NCI-H226 (cell line): ENCODE results near the gene TMEM184B.
"Not testable (repeated sequence)": the region's sequence is repeated elsewhere in the genome, so short reads cannot be mapped to it uniquely, and the experiment has no call there.

Source experiments
- DNase-seq: peaks from one replicate; pipeline ENCODE4 v3.0.0-alpha.2; 2015

The TMEM184B gene

GRCh38 chr22:38201711-38202436 is 70.9 kb downstream of the TMEM184B start, which contains the start of gene MAFF:
MAFF (plus strand) TSS chr22:38201994; CDS start chr22:38213854, 11,860 bp downstream.
- peak; percentile 75 for DNase-seq

GRCh38 chr22:38201371-38201710 is 71.5 kb downstream of the TMEM184B start:
- no peak for DNase-seq

- no peak for DNase-seq
Measured at GRCh38 chr22:38199826-38200559, 72.8 kb downstream of the TMEM184B start.

- no peak for DNase-seq
Measured at GRCh38 chr22:38196791-38197419, 75.9 kb downstream of the TMEM184B start.

GRCh38 chr22:38193580-38193979 is 79.2 kb downstream of the TMEM184B start:
- DNase-seq = no peak

GRCh38 chr22:38192475-38192863 is 80.3 kb downstream of the TMEM184B start:
- DNase-seq = no peak

GRCh38 chr22:38191731-38192474 is 80.9 kb downstream of the TMEM184B start:
- DNase-seq = no peak

- no peak for DNase-seq
Measured at GRCh38 chr22:38191055-38191454, 81.8 kb downstream of the TMEM184B start.

GRCh38 chr22:38190581-38190980 is 82.2 kb downstream of the TMEM184B start:
- DNase-seq = no peak

GRCh38 chr22:38189104-38189503 is 83.7 kb downstream of the TMEM184B start:
- DNase-seq = no peak

GRCh38 chr22:38187413-38188212 is 85.2 kb downstream of the TMEM184B start:
- DNase-seq = no peak

GRCh38 chr22:38186429-38186828 is 86.4 kb downstream of the TMEM184B start:
- DNase-seq = no peak

GRCh38 chr22:38184788-38185187 is 88.0 kb downstream of the TMEM184B start:
- DNase-seq = no peak

GRCh38 chr22:38181453-38182200 is 91.2 kb downstream of the TMEM184B start, which contains the start of gene PLA2G6:
PLA2G6 (minus strand) TSS chr22:38181830; CDS start chr22:38169426, 12,404 bp downstream.
- DNase-seq = peak; percentile 86

GRCh38 chr22:38180841-38181452 is 91.9 kb downstream of the TMEM184B start:
- no peak for DNase-seq

- not testable (repeated sequence) for DNase-seq
Measured at GRCh38 chr22:38178605-38178937, 94.2 kb downstream of the TMEM184B start.

GRCh38 chr22:38177926-38178604 is 94.7 kb downstream of the TMEM184B start:
- DNase-seq = peak; percentile 21

GRCh38 chr22:38177571-38177925 is 95.3 kb downstream of the TMEM184B start:
- not testable (repeated sequence) for DNase-seq

GRCh38 chr22:38177044-38177443 is 95.8 kb downstream of the TMEM184B start:
- no peak for DNase-seq

GRCh38 chr22:38176170-38176741 is 96.6 kb downstream of the TMEM184B start:
- no peak for DNase-seq
